ENCODE results near the gene NDUFS7.

Gene NDUFS7

DNA sequence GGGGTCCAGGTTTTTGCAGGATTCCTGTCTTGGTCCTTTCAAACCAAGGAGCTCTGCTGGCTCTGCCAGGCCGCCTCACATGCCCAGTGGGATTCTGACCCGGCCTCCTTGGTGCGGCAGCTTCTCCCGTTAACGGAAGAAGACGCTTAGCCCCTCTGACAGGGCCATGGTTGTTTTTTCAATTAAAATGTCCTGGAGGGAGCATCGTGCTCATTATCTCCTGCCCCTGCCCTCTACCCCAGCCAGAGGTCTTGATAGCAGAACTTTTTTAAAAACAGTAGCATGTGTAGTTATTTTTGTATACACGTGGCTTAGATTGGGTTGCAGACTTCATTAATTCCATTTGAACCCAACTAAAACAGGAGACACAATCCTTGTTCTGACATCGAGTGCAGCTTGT, 43.0 kb downstream of the NDUFS7 start:
- Histone ChIP-seq H3K79me2 (peaks cover 28% of the 10 kb centered on the region), H3K4me3 (ENCODE audit: low read depth, low read length) (no peak overlapping the region), H3K9me3 (ENCODE audit: control insufficient read depth, low read length) (no peaks in the 10 kb centered on the region), H3K27me3 (ENCODE audit: control insufficient read depth, insufficient read depth, low read length) (no peaks in the 10 kb centered on the region), H3K9ac (no peak overlapping the region), H3K27ac (no peak overlapping the region), H3K4me1 (no peaks in the 10 kb centered on the region), H3K4me2 (ENCODE audit: low read length) (no peak overlapping the region), H2AFZ (no peak overlapping the region), H3K36me3 (ENCODE audit: control insufficient read depth, insufficient read depth, low read length) (no peaks in the 10 kb centered on the region)
- TF ChIP-seq, protein P1, sequence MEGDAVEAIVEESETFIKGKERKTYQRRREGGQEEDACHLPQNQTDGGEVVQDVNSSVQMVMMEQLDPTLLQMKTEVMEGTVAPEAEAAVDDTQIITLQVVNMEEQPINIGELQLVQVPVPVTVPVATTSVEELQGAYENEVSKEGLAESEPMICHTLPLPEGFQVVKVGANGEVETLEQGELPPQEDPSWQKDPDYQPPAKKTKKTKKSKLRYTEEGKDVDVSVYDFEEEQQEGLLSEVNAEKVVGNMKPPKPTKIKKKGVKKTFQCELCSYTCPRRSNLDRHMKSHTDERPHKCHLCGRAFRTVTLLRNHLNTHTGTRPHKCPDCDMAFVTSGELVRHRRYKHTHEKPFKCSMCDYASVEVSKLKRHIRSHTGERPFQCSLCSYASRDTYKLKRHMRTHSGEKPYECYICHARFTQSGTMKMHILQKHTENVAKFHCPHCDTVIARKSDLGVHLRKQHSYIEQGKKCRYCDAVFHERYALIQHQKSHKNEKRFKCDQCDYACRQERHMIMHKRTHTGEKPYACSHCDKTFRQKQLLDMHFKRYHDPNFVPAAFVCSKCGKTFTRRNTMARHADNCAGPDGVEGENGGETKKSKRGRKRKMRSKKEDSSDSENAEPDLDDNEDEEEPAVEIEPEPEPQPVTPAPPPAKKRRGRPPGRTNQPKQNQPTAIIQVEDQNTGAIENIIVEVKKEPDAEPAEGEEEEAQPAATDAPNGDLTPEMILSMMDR (IDR thresholded peaks at IDR 0.05): no peak

DNA sequence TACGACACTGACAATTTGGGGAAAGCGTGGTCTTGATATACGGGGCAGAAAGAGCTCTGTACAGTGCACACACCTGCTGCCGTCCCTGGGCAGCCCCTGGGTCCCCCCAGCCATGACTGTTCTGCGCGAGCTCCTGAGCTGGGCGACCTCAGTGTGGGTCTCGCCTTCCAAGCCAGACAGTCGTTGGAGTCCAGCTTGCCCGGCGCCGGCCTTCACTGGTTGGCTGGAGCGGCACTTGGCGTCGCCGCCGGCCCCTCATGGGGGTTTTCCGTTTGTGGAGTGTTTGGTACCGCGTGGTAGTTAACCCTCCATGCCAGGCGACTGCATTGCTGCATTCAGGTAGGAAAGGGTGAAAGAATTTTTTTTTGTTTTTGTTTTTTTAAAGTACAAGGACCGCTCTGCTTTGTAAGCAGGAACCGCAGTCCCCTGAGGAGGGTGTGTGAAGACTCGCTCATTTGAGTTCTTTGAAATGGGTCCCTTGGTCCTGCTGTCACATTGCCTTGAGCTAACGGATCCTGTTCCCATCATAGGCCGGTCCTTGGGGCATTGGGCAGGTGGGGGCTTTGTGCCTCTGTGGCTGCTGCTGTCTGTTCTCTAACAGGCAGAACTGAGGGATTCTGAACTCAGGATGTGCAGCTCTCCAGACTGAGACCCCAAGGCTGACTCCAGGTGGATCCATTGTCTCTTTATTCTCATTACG, 43.7 kb downstream of the NDUFS7 start:
- Histone ChIP-seq H3K9ac (no peak overlapping the region), H3K9me3 (ENCODE audit: control insufficient read depth, low read length) (no peaks in the 10 kb centered on the region), H3K4me2 (ENCODE audit: low read length) (no peak overlapping the region), H2AFZ (no peak overlapping the region), H3K79me2 (peaks cover 23% of the 10 kb centered on the region), H3K4me3 (ENCODE audit: low read depth, low read length) (no peak overlapping the region), H3K36me3 (ENCODE audit: control insufficient read depth, insufficient read depth, low read length) (no peaks in the 10 kb centered on the region), H3K4me1 (no peaks in the 10 kb centered on the region), H3K27ac (no peak overlapping the region), H3K27me3 (ENCODE audit: control insufficient read depth, insufficient read depth, low read length) (no peaks in the 10 kb centered on the region)
- TF ChIP-seq, protein P1 (IDR thresholded peaks at IDR 0.05): no peak

DNA sequence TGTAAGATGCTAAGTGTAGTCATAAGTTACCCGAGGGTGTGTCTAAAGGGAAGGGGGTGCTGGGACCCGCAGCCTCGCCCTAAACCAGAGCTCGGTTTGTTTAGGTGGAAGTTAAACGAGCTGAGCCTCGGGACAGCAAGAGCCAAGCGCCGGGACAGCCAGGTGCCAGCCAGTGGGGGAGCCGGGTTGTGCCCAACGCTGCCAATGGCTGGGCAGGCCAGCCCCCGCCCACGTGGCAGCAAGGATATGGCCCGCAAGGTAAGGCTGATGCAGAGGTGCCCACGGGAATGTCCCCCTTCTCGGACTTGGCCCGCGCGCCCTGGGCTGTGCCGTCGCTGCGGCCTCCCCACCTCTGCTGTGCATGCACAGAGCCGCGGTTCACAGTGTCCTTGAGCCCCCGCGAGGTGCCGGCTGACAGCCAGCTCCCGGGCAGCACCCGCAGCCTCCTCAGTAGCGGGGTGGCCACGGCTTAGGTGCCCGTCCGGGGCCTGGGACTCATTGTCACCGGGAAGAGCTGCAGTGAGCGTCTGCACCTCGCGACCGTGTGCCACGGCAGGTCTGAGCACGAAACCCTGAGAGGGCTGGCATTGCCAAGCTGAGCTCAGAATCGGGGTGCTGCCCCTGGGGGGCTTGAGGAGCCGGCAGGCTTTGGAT, 45.2 kb downstream of the NDUFS7 start:
- H3K79me2 ChIP-seq: peaks cover 17% of the 10 kb centered on the region
- H3K4me1 ChIP-seq: no peaks in the 10 kb centered on the region
- no peak overlapping the region for H2AFZ ChIP-seq
- H3K4me3 ChIP-seq (ENCODE audit: low read depth, low read length): no peak overlapping the region
- H3K4me2 ChIP-seq (ENCODE audit: low read length): no peak overlapping the region
- H3K9ac ChIP-seq: no peak overlapping the region
- H3K36me3 ChIP-seq (ENCODE audit: control insufficient read depth, insufficient read depth, low read length): no peaks in the 10 kb centered on the region
- H3K27me3 ChIP-seq (ENCODE audit: control insufficient read depth, insufficient read depth, low read length): no peaks in the 10 kb centered on the region
- H3K9me3 ChIP-seq (ENCODE audit: control insufficient read depth, low read length): no peaks in the 10 kb centered on the region
- TF ChIP-seq, protein P1 (IDR thresholded peaks at IDR 0.05): no peak
- H3K27ac ChIP-seq: no peak overlapping the region

DNA sequence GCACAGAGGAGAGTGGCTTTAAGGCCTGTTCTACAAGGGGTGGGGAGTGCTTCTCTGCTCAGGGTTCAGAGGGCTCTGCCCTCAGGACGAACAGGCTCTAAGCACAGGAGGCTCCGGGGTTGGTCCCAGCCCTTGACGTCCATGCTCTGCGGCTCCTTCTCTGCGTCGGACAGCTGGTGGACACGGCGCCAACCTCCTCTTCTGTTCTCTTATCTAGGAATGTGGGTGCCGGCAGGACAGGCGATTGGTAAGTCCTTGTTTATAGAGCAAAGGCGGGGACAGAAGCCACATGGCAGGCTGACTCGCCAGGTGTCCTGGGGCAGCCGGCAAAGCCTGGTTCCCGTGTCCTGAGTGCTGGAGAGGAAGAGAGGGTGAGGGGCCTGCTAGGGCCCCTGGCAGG, 46.0 kb downstream of the NDUFS7 start:
- Histone ChIP-seq H3K9me3 (ENCODE audit: control insufficient read depth, low read length) (no peaks in the 10 kb centered on the region), H3K9ac (no peak overlapping the region), H3K27ac (no peak overlapping the region), H3K4me1 (no peaks in the 10 kb centered on the region), H3K79me2 (peaks cover 13% of the 10 kb centered on the region), H2AFZ (no peak overlapping the region), H3K27me3 (ENCODE audit: control insufficient read depth, insufficient read depth, low read length) (no peaks in the 10 kb centered on the region), H3K36me3 (ENCODE audit: control insufficient read depth, insufficient read depth, low read length) (no peaks in the 10 kb centered on the region), H3K4me2 (ENCODE audit: low read length) (no peak overlapping the region), H3K4me3 (ENCODE audit: low read depth, low read length) (no peak overlapping the region)
- TF ChIP-seq, protein P1 (IDR thresholded peaks at IDR 0.05): no peak

DNA sequence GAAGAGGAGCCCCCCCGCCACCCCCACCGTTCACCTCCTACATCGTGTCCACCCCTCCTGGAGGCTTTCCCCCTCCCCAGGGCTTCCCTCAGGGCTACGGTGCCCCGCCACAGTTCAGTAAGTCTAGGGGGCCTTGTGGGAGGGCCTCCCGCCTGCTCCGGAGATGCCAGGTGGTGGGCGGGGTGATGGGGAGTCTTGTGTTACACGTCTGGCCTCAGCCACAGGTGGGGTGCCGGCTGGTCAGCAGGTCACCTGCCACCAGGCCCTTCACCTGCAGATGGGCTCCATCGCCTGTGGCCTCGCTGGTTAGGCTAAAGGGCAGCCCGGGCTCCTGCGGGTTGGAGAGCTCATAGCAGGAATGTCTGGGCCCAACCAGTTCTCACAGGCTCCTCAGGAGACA, 46.5 kb downstream of the NDUFS7 start:
- H2AFZ ChIP-seq: no peak overlapping the region
- peaks cover 9% of the 10 kb centered on the region for H3K79me2 ChIP-seq
- no peaks in the 10 kb centered on the region for H3K9me3 ChIP-seq (ENCODE audit: control insufficient read depth, low read length)
- no peak overlapping the region for H3K27ac ChIP-seq
- H3K4me2 ChIP-seq (ENCODE audit: low read length): no peak overlapping the region
- H3K27me3 ChIP-seq (ENCODE audit: control insufficient read depth, insufficient read depth, low read length): no peaks in the 10 kb centered on the region
- H3K9ac ChIP-seq: no peak overlapping the region
- no peak overlapping the region for H3K4me3 ChIP-seq (ENCODE audit: low read depth, low read length)
- no peaks in the 10 kb centered on the region for H3K36me3 ChIP-seq (ENCODE audit: control insufficient read depth, insufficient read depth, low read length)
- no peaks in the 10 kb centered on the region for H3K4me1 ChIP-seq
- TF ChIP-seq, protein P1 (IDR thresholded peaks at IDR 0.05): no peak

All from parathyroid adenoma (tissue), 2 donors.